ENCODE measurements around the gene AGAP3.

The AGAP3 gene

GRCh38 chr7:151175793-151176311 is 89.6 kb downstream of the AGAP3 start:
- no peak for TF ChIP-seq TAF1 (IDR thresholded peaks at IDR 0.05; ENCODE audit: borderline replicate concordance, insufficient read depth, low read length)
- no peak for TF ChIP-seq REST (IDR thresholded peaks at IDR 0.05; ENCODE audit: insufficient read depth in 1 of 2, low read depth in 2 of 2, low read length in 2 of 2)
- no peak for TF ChIP-seq POLR2AphosphoS5 (IDR thresholded peaks at IDR 0.05; ENCODE audit: low read depth, low read length)
- no peak for TF ChIP-seq SIN3A (IDR thresholded peaks at IDR 0.05; ENCODE audit: borderline replicate concordance, insufficient read depth, low read length)
- no peak for TF ChIP-seq FOXP2 (optimal IDR thresholded peaks at IDR 0.05; ENCODE audit: borderline replicate concordance, extremely low read depth, extremely low read length, insufficient read depth)

GRCh38 chr7:151176401-151176800 is 90.1 kb downstream of the AGAP3 start:
- TF ChIP-seq SIN3A (IDR thresholded peaks at IDR 0.05; ENCODE audit: borderline replicate concordance, insufficient read depth, low read length) (no peak), POLR2AphosphoS5 (IDR thresholded peaks at IDR 0.05; ENCODE audit: low read depth, low read length) (no peak), FOXP2 (optimal IDR thresholded peaks at IDR 0.05; ENCODE audit: borderline replicate concordance, extremely low read depth, extremely low read length, insufficient read depth) (no peak), TAF1 (IDR thresholded peaks at IDR 0.05; ENCODE audit: borderline replicate concordance, insufficient read depth, low read length) (no peak), REST (IDR thresholded peaks at IDR 0.05; ENCODE audit: insufficient read depth in 1 of 2, low read depth in 2 of 2, low read length in 2 of 2) (no peak)

- TF ChIP-seq REST (IDR thresholded peaks at IDR 0.05; ENCODE audit: insufficient read depth in 1 of 2, low read depth in 2 of 2, low read length in 2 of 2) (no peak), TAF1 (IDR thresholded peaks at IDR 0.05; ENCODE audit: borderline replicate concordance, insufficient read depth, low read length) (no peak), POLR2AphosphoS5 (IDR thresholded peaks at IDR 0.05; ENCODE audit: low read depth, low read length) (no peak), SIN3A (IDR thresholded peaks at IDR 0.05; ENCODE audit: borderline replicate concordance, insufficient read depth, low read length) (no peak), FOXP2 (optimal IDR thresholded peaks at IDR 0.05; ENCODE audit: borderline replicate concordance, extremely low read depth, extremely low read length, insufficient read depth) (no peak)
These were observed 91.0 kb downstream of the AGAP3 start for GRCh38 chr7:151177310-151177709.

- TF ChIP-seq POLR2AphosphoS5 (IDR thresholded peaks at IDR 0.05; ENCODE audit: low read depth, low read length) (no peak), TAF1 (IDR thresholded peaks at IDR 0.05; ENCODE audit: borderline replicate concordance, insufficient read depth, low read length) (no peak)
These were observed 92.0 kb downstream of the AGAP3 start for GRCh38 chr7:151178236-151178635.

- TF ChIP-seq TAF1 (IDR thresholded peaks at IDR 0.05; ENCODE audit: borderline replicate concordance, insufficient read depth, low read length) (no peak), SIN3A (IDR thresholded peaks at IDR 0.05; ENCODE audit: borderline replicate concordance, insufficient read depth, low read length) (no peak), POLR2AphosphoS5 (IDR thresholded peaks at IDR 0.05; ENCODE audit: low read depth, low read length) (no peak), FOXP2 (optimal IDR thresholded peaks at IDR 0.05; ENCODE audit: borderline replicate concordance, extremely low read depth, extremely low read length, insufficient read depth) (no peak), REST (IDR thresholded peaks at IDR 0.05; ENCODE audit: insufficient read depth in 1 of 2, low read depth in 2 of 2, low read length in 2 of 2) (no peak)
These were observed 92.6 kb downstream of the AGAP3 start for GRCh38 chr7:151178831-151179230.

Data from PFSK-1 (cell line).